NCI-H524 treated with DMSO at 0.1 percent for 48 hours (cell line): ENCODE measurements around the gene ELFN1.

ENCODE experiments used
- DNase-seq: peaks from one replicate; lab custom pipeline; 2025; lab: John Stamatoyannopoulos, UW

Gene ELFN1

GRCh38 chr7:1675673-1676549, 5.8 kb downstream of the ELFN1 start:
- no peak for DNase-seq

GRCh38 chr7:1676550-1677078, 6.5 kb downstream of the ELFN1 start:
- DNase-seq, result no peak

GRCh38 chr7:1677206-1678080, 7.4 kb downstream of the ELFN1 start:
- no peak for DNase-seq

GRCh38 chr7:1678081-1678543, 8.0 kb downstream of the ELFN1 start:
- DNase-seq, result no peak

- DNase-seq, result no peak
These were observed 8.7 kb downstream of the ELFN1 start for GRCh38 chr7:1678571-1679325.

- no peak for DNase-seq
These were observed 9.4 kb downstream of the ELFN1 start for GRCh38 chr7:1679326-1679965.

- no peak for DNase-seq
These were observed 10.1 kb downstream of the ELFN1 start for GRCh38 chr7:1679966-1680730.

- no peak for DNase-seq
These were observed 11.5 kb downstream of the ELFN1 start for GRCh38 chr7:1681581-1681980.

GRCh38 chr7:1685000-1685624, 15.0 kb downstream of the ELFN1 start:
- no peak for DNase-seq

- DNase-seq, result no peak
These were observed 18.5 kb downstream of the ELFN1 start for GRCh38 chr7:1688542-1688941.

- no peak for DNase-seq
These were observed 19.2 kb downstream of the ELFN1 start for GRCh38 chr7:1689311-1689710.

- no peak for DNase-seq
These were observed 20.4 kb downstream of the ELFN1 start for GRCh38 chr7:1690359-1690958.

- DNase-seq, result no peak
These were observed 21.0 kb downstream of the ELFN1 start for GRCh38 chr7:1691096-1691495.

- no peak for DNase-seq
These were observed 21.8 kb downstream of the ELFN1 start for GRCh38 chr7:1691601-1692514.

GRCh38 chr7:1692515-1693418, 22.7 kb downstream of the ELFN1 start:
- no peak for DNase-seq

- no peak for DNase-seq
These were observed 23.4 kb downstream of the ELFN1 start for GRCh38 chr7:1693419-1693990.

- no peak for DNase-seq
These were observed 24.0 kb downstream of the ELFN1 start for GRCh38 chr7:1693991-1694524.
